GM23338 (cell line): ENCODE data around the gene SCYGR1. TPM values are rescaled to one million over a fixed set of nuclear protein-coding genes. Genes with fewer than 3 reads are reported as not detected.

ENCODE experiments used
- ATAC-seq: fragments of 200-7000 bp; cut with Tn5 transposase; 3 replicates; pipeline ENCODE4 v1.9.1; 2020
- DNase-seq: peaks from one replicate; pipeline ENCODE4 v3.0.0-alpha.2; 2015; ENCODE audit warnings: low spot score
- H2AFZ ChIP-seq: fragments of 200-600 bp; sonication (generic); 2 replicates; pipeline ENCODE4 v1.8.0; 2016; ENCODE audit warnings: antibody characterized with exemption, mild to moderate bottlenecking, moderate library complexity
- H3F3A ChIP-seq: fragments of 200-600 bp; sonication (generic); replicated peaks from 2 replicates; pipeline ENCODE4 v1.8.0; 2017; ENCODE audit warnings: antibody characterized with exemption, mixed run types, low read depth
- H3K27ac ChIP-seq: fragments of 200-600 bp; sonication (generic); 2 replicates; pipeline ENCODE4 v1.6.1; 2016; ENCODE audit warnings: low read depth
- H3K27me3 ChIP-seq: fragments of 200-600 bp; sonication (generic); 2 replicates; pipeline ENCODE4 v1.8.0; 2016; ENCODE audit warnings: mild to moderate bottlenecking, mixed run types, moderate library complexity; ENCODE audit not compliant: insufficient read depth
- H3K36me3 ChIP-seq: fragments of 200-600 bp; sonication (generic); 2 replicates; pipeline ENCODE4 v1.8.0; 2016; ENCODE audit warnings: mild to moderate bottlenecking; ENCODE audit not compliant: insufficient read depth
- H3K4me1 ChIP-seq: fragments of 200-600 bp; sonication (generic); 2 replicates; pipeline ENCODE4 v1.8.0; 2016; ENCODE audit warnings: mild to moderate bottlenecking, moderate library complexity; ENCODE audit not compliant: insufficient read depth
- H3K4me2 ChIP-seq: fragments of 200-600 bp; sonication (generic); 2 replicates; pipeline ENCODE4 v1.7.1; 2017; ENCODE audit warnings: mixed run types
- H3K4me3 ChIP-seq: fragments of 200-600 bp; sonication (generic); 2 replicates; pipeline ENCODE4 v1.6.1; 2016; ENCODE audit warnings: mixed run types
- H3K79me2 ChIP-seq: fragments of 200-600 bp; sonication (generic); replicated peaks from 2 replicates; pipeline ENCODE4 v1.8.0; 2017; ENCODE audit warnings: mild to moderate bottlenecking; ENCODE audit not compliant: insufficient read depth
- H3K9me2 ChIP-seq: fragments of 200-600 bp; sonication (generic); 2 replicates; pipeline ENCODE4 v1.8.0; 2017; ENCODE audit not compliant: insufficient read depth
- H4K20me1 ChIP-seq: fragments of 200-600 bp; sonication (generic); replicated peaks from 2 replicates; pipeline ENCODE4 v1.8.0; 2017; ENCODE audit warnings: mild to moderate bottlenecking; ENCODE audit not compliant: insufficient read depth
- H3K27ac Mint-ChIP-seq: 2 replicates; pipeline ENCODE4 v1.8.0; 2020; ENCODE audit warnings: inconsistent platforms, mild to moderate bottlenecking, moderate library complexity, mixed read lengths
- H3K27me3 Mint-ChIP-seq: 3 replicates; pipeline ENCODE4 v1.8.0; 2022; ENCODE audit warnings: low read depth, mild to moderate bottlenecking, moderate library complexity, mixed read lengths, inconsistent platforms; ENCODE audit not compliant: insufficient read depth, poor library complexity
- H3K36me3 Mint-ChIP-seq: 3 replicates; pipeline ENCODE4 v1.8.0; 2021; ENCODE audit warnings: low read depth, mild to moderate bottlenecking, inconsistent platforms, moderate library complexity, mixed read lengths
- H3K4me1 Mint-ChIP-seq: 3 replicates; pipeline ENCODE4 v1.8.0; 2020; ENCODE audit warnings: mild to moderate bottlenecking, inconsistent platforms, mixed read lengths
- H3K4me3 Mint-ChIP-seq: 3 replicates; pipeline ENCODE4 v1.8.0; 2021; ENCODE audit warnings: moderate library complexity, mild to moderate bottlenecking, inconsistent platforms, mixed read lengths
- H3K9me3 Mint-ChIP-seq: 3 replicates; pipeline ENCODE4 v1.8.0; 2020; ENCODE audit warnings: moderate library complexity, mild to moderate bottlenecking, inconsistent platforms, mixed read lengths
- EZH2 ChIP-seq: fragments of 200-600 bp; sonication (generic); IDR thresholded peaks from one replicate; pipeline ENCODE4 v1.8.0; 2017; ENCODE audit warnings: antibody characterized with exemption, mild to moderate bottlenecking, low read depth; ENCODE audit not compliant: unreplicated experiment
- EZH2phosphoT487 ChIP-seq: fragments of 200-600 bp; sonication (generic); IDR thresholded peaks from one replicate; pipeline ENCODE4 v1.8.1; 2018; ENCODE audit warnings: antibody characterized with exemption; ENCODE audit not compliant: unreplicated experiment
- JUNB ChIP-seq: IDR thresholded peaks from one replicate; pipeline ENCODE4 v1.6.1; 2016; ENCODE audit warnings: antibody characterized with exemption; ENCODE audit not compliant: unreplicated experiment
- STAT1 ChIP-seq: IDR thresholded peaks from one replicate; pipeline ENCODE4 v1.6.1; 2016; ENCODE audit warnings: antibody characterized with exemption; ENCODE audit not compliant: unreplicated experiment
- ZNF114 ChIP-seq: fragments of 250-450 bp; sonication (Bioruptor Pico); IDR thresholded peaks from 2 replicates; pipeline ENCODE4 v1.5.0; 2020; ENCODE audit warnings: mild to moderate bottlenecking, moderate library complexity
- ZNF331 ChIP-seq: fragments of 250-450 bp; sonication (Bioruptor Pico); IDR thresholded peaks from 2 replicates; pipeline ENCODE4 v1.5.0; 2020; ENCODE audit warnings: low read depth, mild to moderate bottlenecking, moderate library complexity
- polyA plus RNA-seq: library from polyadenylated mRNA; unstranded; fragments of >200 nt; fragmentation: Nextera tagmentation; extraction: Ambion mirVana; gene quantifications from 2 replicates; pipeline ENCODE4 v1.2.1, GENCODE V29; 2016
- total RNA-seq: library from RNA; depleted of rRNA; stranded (reverse); fragments of >200 nt; shearing (Covaris generic); gene quantifications from 2 replicates; pipeline ENCODE4 v1.2.3, GENCODE V29; 2014
- TF ChIP-seq, protein P1 (sequence below): fragments of 250-450 bp; sonication (Bioruptor Pico); IDR thresholded peaks from 2 replicates; pipeline ENCODE4 v1.5.0; 2020; ENCODE audit warnings: mild to moderate bottlenecking, moderate library complexity
- TF ChIP-seq, protein P2 (sequence below): IDR thresholded peaks from 2 replicates; pipeline ENCODE4 v1.6.1; 2016; ENCODE audit warnings: antibody characterized with exemption

The SCYGR1 gene
- total and polyA plus RNA-seq, 2 experiments from 2014 or later = not detected

DNA sequence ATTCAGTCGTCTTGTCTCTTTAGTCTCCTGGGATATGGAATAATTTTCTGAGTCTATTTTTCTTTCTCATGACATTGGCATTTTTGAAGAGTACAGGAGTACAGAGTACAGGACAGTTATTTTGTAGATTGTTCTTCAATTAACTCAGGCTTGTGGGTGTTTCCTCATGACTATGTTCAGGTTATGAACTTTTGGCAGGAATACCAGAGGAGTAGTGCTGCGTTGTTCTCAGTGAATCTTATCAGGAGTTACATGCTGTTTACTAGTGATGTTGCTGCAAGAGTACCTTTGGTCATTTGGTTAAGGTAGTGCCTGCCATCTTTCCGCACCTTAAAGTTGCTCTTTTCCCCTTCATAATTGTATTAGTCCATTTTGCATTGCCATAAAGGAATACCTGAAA lies 42.9 kb upstream of the SCYGR1 start (continued):
- TF ChIP-seq JUNB = no peak
- no peak for TF ChIP-seq ZNF114 (CRISPR knock-in tag)

DNA sequence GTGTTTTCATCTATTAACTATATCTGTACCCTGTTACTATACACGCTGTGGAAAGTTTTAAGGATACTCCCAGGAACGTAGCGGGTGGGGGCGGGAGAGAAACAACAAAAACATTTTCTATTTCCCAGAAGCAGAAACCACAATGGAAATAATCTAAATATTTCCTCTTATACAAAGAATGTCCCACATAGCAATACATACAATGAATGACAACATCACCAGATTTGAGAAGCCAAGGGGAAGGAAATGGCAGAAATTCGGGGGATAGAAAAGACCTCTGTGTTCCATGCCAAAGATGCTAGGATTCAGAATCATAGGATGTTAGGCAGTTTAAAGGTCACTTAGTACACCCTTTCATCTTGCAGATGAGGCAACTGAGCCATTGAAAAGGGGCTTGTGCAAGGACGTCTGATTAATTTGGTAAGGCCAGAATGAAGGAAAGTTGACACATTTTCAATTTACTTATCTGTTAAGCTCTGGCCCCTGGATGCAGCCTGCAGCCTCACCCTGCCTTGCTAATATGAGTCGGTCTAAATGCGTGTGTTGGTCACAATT lies 41.1 kb upstream of the SCYGR1 start:
- no peaks in the 10 kb centered on the region; the same call in 1 of the 2 replicates for H3K4me1 ChIP-seq
- Mint-ChIP-seq H3K27me3 (peaks cover 5% of the 10 kb centered on the region), H3K36me3 (peaks cover 12% of the 10 kb centered on the region), H3K4me1 (peaks cover 2% of the 10 kb centered on the region; the same call in 2 of the 3 replicates), H3K9me3 (peaks cover 21% of the 10 kb centered on the region), H3K27ac (no peak overlapping the region), H3K4me3 (no peak overlapping the region)
- no peak overlapping the region for H3K4me2 ChIP-seq
- no peaks in the 10 kb centered on the region for H4K20me1 ChIP-seq
- ATAC-seq = no peak
- H3K27ac ChIP-seq = no peak overlapping the region
- H2AFZ ChIP-seq = 0 out of 2 replicates have a peak overlapping the region, but pooled peaks have one; percentile 14
- H3K36me3 ChIP-seq = peaks cover 5% of the 10 kb centered on the region; the same call in 1 of the 2 replicates
- H3K27me3 ChIP-seq = no peaks in the 10 kb centered on the region
- H3K9me2 ChIP-seq = no peaks in the 10 kb centered on the region
- TF ChIP-seq JUNB (no peak), STAT1 (no peak), ZNF331 (no peak), EZH2phosphoT487 (no peak), EZH2 (no peak)
- TF ChIP-seq, protein P1, sequence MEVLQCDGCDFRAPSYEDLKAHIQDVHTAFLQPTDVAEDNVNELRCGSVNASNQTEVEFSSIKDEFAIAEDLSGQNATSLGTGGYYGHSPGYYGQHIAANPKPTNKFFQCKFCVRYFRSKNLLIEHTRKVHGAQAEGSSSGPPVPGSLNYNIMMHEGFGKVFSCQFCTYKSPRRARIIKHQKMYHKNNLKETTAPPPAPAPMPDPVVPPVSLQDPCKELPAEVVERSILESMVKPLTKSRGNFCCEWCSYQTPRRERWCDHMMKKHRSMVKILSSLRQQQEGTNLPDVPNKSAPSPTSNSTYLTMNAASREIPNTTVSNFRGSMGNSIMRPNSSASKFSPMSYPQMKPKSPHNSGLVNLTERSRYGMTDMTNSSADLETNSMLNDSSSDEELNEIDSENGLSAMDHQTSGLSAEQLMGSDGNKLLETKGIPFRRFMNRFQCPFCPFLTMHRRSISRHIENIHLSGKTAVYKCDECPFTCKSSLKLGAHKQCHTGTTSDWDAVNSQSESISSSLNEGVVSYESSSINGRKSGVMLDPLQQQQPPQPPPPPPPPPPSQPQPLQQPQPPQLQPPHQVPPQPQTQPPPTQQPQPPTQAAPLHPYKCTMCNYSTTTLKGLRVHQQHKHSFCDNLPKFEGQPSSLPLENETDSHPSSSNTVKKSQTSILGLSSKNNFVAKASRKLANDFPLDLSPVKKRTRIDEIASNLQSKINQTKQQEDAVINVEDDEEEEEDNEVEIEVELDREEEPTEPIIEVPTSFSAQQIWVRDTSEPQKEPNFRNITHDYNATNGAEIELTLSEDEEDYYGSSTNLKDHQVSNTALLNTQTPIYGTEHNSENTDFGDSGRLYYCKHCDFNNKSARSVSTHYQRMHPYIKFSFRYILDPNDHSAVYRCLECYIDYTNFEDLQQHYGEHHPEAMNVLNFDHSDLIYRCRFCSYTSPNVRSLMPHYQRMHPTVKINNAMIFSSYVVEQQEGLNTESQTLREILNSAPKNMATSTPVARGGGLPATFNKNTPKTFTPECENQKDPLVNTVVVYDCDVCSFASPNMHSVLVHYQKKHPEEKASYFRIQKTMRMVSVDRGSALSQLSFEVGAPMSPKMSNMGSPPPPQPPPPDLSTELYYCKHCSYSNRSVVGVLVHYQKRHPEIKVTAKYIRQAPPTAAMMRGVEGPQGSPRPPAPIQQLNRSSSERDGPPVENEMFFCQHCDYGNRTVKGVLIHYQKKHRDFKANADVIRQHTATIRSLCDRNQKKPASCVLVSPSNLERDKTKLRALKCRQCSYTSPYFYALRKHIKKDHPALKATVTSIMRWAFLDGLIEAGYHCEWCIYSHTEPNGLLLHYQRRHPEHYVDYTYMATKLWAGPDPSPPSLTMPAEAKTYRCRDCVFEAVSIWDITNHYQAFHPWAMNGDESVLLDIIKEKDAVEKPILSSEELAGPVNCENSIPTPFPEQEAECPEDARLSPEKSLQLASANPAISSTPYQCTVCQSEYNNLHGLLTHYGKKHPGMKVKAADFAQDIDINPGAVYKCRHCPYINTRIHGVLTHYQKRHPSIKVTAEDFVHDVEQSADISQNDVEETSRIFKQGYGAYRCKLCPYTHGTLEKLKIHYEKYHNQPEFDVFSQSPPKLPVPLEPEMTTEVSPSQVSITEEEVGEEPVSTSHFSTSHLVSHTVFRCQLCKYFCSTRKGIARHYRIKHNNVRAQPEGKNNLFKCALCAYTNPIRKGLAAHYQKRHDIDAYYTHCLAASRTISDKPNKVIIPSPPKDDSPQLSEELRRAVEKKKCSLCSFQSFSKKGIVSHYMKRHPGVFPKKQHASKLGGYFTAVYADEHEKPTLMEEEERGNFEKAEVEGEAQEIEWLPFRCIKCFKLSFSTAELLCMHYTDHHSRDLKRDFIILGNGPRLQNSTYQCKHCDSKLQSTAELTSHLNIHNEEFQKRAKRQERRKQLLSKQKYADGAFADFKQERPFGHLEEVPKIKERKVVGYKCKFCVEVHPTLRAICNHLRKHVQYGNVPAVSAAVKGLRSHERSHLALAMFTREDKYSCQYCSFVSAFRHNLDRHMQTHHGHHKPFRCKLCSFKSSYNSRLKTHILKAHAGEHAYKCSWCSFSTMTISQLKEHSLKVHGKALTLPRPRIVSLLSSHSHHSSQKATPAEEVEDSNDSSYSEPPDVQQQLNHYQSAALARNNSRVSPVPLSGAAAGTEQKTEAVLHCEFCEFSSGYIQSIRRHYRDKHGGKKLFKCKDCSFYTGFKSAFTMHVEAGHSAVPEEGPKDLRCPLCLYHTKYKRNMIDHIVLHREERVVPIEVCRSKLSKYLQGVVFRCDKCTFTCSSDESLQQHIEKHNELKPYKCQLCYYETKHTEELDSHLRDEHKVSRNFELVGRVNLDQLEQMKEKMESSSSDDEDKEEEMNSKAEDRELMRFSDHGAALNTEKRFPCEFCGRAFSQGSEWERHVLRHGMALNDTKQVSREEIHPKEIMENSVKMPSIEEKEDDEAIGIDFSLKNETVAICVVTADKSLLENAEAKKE = no peak
- TF ChIP-seq, protein P2, sequence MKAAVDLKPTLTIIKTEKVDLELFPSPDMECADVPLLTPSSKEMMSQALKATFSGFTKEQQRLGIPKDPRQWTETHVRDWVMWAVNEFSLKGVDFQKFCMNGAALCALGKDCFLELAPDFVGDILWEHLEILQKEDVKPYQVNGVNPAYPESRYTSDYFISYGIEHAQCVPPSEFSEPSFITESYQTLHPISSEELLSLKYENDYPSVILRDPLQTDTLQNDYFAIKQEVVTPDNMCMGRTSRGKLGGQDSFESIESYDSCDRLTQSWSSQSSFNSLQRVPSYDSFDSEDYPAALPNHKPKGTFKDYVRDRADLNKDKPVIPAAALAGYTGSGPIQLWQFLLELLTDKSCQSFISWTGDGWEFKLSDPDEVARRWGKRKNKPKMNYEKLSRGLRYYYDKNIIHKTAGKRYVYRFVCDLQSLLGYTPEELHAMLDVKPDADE = no peak
- H3F3A ChIP-seq = no peaks in the 10 kb centered on the region
- no peak for DNase-seq
- no peak overlapping the region for H3K4me3 ChIP-seq
- H3K79me2 ChIP-seq = no peaks in the 10 kb centered on the region
